Activated T-cell treated with anti-CD3 and anti-CD28 coated beads for 48 hours (primary cell): ENCODE results near the gene F8.
"Not testable (repeated sequence)": the region's sequence is repeated elsewhere in the genome, so short reads cannot be mapped to it uniquely, and the experiment has no call there.

Experiments used
- DNase-seq: peaks from one replicate; pipeline ENCODE4 v3.0.0-alpha.2; 2020; ENCODE audit warnings: low read depth

Gene F8

DNA sequence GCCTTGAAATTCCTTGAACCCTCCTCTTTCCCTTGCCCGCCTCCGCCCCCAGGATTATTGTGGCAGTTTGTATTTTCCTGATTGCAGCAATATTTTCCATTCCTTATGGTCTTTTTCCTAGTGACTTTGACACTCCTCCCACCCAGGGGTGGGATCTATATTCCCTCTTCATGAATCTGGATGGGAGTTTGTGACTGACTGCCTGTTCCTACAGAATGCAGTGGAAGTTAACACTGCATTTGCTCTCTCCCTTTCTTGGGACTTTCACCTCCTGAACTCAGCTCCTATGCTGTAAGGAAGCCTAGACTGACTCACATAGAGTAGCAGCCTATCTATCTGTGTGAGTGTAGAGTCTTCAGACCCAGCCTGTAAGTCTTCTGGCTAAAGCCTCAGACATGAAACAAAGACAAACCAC is 6.4 kb upstream of the F8 start:
- DNase-seq = no peak

DNA sequence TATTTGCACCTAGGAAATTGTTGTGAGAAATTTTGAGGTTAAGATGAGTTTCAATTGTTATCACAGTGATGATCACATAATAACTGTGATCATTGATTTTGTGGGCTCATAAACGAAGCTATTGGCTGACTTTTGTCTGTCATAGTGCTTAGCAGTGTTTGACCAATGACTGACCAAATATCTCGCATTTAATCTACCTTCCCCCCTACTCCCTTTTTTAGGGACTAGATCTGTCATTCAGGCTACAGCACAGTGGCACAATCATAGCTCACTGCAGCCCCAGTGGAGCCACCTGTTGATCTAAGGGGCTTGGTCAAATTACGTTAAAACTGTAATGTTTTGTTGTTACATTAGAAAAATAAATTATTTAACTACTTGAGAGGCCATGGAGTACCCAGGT is 5.6 kb upstream of the F8 start:
- no peak for DNase-seq

DNA sequence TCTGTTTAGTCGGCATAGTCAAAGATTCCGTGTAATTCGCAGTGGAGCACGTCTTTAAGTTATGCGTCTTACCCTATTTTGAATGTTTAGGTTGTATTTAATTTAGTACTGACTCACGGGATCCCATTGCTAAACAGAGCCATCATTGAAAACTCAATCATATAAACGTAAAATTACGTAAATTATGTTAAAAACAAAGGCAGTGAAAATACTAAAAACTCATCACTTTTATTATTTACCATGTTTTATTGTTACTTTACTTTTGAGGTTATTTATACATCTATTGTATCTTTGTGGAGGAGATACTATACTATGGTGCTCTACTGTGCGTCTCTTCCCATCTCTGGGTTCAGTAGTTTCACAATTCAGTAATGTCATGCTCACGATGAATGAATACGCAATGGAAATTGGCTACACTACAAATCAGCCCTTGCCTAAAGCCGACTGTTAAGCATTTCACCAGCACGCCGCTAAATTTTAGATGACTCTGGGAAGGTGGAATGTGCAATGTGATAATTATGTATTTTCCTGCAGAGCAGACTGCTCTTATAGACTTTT is 5.1 kb upstream of the F8 start:
- no peak for DNase-seq

DNA sequence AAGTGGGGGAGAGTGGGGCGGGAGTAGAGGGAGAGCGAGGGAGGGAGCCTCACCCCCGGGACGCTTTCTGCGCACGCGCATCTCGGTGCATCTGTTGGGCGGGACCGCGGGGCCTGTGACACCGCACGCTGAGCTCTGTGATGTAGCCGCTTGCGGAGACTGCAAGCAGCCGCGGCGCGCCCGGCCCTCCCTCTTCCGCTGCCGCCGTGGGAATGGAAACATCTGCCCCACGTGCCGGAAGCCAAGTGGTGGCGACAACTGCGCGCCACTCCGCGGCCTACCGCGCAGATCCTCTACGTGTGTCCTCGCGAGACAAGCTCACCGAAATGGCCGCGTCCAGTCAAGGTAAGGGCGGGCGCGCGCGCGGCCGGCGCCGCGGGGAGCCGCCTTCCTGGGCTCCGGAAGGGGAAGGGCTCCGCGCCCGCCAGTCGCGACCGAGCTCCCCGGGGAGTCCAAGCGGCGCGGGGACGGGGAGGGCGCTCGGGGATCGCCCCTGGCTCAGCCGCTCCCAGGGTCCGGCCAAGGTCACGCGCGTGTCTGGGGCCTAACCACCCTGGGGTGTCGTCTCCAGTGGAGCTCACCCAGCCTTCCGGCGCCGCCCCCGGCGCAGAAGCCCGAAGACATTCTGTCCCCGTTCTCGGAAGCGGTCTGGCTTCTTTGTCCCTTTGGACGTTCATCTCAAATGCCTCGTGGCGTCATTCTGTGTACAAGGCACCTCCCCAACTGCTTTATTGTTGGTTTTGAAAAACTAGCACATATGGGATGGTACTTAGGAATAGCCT is 4.4 kb upstream of the F8 start, which contains the start of gene FUNDC2:
Gene FUNDC2, plus strand, starts transcription at position 118 of the 782 bp plus-strand sequence. Its CDS starts 95 bp downstream, at position 213.
- DNase-seq = peak; percentile 88

DNA sequence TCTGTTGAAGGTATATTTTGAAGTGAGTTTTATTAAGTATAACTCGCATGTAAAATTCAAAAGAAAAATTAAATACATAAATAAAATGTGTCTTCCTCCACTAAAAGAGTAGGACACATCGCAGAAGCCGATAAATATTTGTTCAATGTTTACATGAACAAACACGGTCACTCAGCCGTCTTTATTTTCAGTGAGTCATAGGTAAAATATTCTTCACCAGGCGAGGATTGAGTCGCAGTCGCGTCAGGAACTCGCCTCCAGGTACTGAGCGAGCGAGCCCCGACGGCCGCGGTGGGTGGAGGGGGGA is 3.9 kb upstream of the F8 start:
- no peak for DNase-seq

DNA sequence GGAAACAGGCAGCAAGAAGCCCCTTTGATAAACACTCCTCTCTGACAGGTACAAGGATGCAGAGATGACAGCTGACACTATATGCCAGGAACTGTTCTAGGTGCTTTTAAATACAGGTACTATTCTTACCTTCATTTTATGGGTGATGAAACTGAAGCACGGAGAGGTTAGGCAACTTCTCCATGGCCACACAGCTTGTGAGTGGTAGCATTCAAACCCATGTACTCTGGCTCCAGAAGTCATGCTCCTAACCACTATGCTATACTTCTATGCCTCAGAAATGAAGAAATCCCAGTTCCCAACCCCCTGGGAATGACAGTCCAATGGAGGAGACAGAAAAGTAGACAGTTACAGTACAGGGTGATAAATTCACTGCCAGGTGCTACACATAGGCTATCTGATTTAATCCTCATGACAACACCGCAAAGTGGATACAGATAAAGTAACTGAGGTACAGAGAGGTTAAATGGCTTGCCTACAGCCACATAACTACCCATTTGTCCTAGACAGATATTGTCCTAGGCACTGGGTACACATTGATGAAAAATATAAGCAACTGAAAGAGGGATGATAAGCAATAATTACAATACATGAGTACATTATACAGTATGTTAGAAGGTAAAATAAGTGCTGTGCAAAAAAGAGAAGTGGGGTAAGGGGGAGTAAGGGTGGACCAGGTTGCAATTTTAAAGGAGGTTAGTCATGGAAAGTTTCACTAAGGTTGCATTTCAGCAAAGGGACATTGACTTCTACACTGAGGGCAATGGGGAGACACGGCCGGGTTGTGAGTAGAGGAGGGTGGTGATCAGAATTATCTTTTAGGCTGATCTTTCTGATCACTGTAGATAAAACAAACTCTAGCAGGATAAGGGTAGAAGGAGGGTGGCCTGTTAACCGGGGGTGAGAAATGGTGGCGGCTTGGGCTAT is 1.6 kb upstream of the F8 start:
- no peak for DNase-seq

DNA sequence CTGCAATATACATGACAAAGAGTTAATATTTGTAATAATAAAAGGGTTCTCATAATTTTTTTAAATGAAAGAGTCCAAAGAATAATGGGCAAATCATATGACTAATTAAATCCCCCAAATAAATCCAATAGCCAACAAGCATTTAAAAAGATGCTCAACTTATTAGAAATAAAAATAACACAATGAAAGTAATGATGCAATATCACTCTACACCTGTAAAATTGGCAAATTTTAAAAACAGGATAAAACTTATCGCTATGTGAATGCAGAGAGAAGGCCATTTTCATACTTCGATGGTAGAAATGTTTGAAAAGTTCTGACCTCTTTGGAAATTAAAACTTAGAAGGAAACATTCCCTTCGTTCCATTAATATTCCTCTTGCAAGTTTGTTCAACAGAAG is 1.9 kb downstream of the F8 start:
- DNase-seq = no peak

DNA sequence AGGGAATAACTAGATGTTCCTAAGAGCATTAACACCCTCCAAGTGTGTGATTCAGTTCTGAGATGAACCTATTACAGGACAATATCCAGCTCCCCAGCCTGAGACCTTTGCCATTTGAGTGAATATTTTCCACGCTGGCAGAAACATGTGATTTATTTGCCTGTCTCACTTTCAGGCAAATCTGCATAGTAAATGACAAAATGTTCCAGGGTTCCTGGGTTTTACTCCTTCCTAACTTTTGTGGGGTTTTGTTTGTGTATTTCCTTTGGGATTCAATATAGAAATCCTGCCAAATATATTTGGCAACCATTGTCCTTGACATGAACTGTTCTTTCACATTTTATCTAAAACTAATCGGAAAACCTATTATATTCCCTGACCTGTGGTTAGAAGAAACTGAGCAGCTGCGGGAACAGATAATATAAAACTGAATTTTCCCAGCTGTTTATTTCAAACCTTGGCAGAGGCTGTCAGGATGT is 12.5 kb downstream of the F8 start:
- DNase-seq = no peak

DNA sequence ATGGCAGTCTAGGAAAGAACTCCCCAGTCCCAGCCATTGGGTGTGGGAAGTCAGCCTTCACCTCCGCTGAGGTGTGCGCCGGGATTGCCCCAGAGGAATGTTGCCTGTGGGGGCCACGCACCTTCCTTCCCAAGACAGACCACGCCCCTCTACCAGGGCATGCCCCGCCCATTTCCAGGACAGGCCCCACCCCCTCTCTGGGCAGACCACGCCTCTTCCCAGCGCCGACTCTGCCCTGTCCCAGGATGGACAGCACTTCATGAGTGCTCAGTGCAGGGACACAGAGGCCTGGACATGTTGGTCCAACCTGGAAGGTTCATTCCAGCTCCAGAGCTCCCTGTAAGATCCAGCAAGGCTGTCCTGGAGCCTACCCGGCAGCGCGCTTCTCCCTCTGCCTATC is 13.9 kb downstream of the F8 start:
- not testable (repeated sequence) for DNase-seq

DNA sequence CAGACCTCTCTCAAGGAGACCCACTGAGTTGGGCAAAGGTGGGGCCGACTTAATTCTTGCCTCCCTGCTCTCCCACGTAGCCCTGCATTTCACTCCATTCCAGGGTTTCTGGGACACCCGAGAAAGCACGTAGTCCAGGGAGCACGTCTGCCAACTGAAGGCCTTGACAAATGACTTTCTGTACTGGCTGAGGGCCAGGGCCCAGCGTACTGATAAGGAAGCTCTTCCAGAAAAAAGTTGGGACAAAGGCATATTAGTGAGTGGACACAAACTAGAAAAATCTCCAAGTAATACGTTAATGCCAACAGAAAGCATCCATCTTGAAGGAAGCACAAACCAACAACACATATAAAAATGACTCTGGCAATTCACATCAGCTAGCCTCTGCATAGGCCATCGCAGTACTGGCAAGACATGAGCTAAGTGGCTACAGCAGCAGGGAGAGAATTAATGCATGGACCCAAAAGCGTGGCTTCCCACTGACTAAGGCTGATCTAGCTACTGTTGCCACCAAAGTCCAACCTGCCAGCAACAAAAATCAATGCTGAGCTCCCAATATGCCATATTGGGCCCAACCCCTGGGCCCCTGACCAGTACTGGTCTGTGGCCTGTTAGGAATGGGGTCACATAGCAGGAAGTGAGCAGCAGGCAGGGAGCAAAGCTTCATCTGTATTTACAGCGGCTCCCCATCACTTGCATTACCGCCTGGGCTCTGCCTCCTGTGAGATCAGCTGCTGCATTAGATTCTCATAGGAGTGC is 15.4 kb downstream of the F8 start:
- not testable (repeated sequence) for DNase-seq

DNA sequence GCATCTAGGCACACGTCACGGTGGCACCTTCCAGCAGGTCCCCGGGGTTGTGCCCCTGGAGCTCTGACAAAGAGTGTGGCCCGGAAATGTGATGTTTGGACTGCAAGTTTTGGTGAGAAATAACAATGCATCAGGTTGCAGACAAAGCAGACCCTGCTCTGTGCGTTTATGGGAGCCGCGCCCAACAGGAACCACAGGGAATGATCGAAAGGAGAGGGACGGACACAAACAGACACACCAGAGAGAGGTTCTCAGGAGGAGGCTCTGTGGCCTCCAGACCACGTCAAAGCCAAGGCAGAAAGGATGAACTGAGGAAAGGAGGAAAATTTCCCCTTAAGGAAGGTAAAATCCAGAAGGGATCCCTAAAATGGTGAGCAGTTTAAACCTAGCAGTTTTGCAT is 16.1 kb downstream of the F8 start:
- not testable (repeated sequence) for DNase-seq

DNA sequence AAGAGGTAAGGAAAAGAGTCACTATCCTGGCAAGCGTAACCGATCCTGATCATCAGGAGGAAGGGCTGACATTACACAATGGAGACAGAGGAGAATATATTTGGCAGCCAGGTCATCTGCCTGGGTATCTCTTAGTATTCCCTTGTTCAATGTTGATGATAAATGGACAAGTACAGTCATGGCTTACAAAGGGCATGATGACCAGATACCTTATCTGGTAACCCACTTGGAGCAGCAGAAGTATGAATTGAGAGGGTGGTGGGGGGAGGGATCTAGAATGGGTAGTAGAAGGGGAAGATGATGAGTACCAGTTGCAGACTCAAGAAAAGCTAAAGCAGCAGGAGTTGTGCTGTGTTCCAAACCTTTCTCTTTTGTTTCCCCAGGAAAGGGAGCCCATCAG is 17.3 kb downstream of the F8 start:
- no peak for DNase-seq

DNA sequence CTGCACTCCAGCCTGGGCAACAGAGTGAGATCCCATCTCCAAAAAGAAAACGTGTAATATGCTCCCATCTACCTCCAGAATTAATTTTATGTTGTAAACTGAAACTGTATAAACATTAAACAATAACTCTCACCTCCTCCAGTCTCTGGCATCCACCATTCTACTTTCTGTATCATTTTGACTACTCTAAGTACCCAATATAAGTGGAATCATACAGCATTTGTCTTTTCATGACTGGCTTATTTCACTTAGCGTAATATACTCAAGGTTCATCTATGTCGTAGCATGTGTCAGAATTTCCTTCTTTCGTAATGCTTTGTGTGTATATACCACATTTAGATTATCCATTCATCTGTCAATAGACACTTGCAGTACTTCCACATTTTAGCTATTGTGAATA is 20.6 kb downstream of the F8 start:
- DNase-seq = no peak

DNA sequence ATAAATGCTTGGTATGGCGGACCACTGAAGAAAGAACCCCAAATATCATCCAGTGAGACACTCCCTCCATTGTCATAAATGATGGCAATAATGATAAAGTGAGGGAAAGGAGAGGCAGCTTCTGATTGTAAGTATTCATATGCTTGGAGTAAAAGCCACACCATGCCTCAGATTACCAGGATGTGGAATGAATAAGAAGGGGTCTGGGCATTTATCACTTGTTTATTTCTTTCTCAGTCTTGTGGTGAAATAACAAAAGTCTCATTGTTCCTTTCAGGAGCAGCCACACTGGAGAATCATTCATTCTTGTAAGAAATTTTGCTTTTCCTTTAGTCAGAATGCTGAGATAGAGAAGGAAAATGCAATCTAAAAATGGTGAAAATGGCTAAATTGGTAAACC is 21.7 kb downstream of the F8 start:
- no peak for DNase-seq

DNA sequence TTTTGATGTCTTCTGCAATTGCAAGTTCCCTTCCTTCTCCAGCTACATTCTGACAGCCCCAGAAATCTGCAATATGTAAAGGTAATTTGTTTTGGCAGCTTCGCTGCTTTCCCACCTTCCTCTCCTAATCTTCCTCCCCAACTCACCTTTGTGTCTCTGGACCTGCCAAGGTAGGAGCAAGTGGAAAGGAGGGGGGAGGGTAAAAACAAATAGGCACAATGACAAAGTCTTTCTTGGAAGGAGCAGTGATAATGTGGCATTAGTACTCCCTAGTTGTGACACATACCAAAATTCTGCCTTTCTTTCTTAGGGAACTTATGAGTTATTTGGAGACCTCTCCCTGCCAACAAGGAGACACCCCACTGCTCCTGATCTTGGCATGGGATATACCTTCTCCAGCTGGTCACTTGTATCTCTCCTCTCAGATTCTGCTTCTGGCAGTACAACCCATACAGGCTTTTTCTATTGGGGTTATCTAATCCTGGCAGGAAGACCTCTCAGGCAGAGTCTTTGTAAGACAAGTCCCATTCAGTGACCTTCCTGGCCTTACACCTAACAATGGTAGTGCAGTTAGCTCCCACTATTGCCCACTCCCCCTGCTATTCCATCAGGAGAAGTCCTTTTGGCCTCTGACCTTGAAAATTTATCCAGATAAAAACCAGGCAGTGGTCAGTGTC is 24.2 kb downstream of the F8 start:
- DNase-seq = no peak

DNA sequence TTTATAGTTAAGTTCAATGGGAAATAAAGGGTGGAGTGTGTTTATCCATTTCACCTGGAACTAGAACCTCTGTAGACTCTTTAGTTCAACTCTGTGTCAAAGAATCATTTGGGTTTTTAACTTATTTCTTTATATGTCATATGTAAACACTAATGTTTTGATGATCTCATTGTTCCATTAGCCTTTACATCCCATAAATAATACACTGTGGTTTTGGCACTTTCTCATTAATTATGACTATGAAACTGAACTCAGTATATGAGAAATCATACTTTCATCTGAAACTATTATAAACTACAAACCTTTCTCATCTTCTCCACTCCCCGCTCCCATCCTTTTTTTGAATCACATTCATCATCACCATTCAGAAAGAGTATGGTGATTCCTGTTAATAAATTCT is 31.0 kb downstream of the F8 start:
- DNase-seq = no peak

DNA sequence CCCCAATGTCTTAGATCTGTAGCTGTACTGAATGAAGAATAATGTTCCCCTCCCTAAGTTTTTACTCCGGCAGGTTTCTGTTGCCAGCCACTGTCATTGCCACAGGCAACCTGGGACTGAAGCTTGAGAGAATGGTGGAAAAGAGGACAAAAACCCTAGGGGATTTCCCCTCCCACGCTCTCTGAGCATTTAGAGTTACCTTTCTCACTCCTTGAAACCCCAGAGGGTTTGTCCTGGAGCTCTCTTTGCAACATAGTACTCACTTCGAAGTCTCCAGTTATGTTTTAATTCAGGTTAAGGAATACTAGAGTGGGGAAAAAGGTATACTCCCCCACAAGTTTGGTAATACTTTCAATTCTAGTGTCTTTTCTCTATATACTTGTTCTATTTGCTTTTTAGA is 31.5 kb downstream of the F8 start:
- DNase-seq = peak; percentile 5

DNA sequence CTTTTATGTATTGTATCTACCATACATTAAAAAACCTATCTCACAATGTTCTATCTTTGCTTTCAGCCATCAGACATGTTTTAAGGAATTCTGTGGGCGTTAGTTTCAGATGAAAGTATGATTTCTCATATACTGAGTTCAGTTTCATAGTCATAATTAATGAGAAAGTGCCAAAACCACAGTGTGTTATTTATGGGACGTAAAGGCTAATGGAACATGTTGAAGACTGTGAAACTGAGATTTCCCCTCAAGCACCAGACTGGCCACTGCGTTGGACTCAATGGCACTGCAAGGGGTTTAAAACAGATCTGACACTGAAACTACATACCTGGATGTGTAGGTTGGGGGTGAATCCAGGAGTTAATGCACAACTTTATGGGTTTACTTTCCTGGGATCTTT is 32.0 kb downstream of the F8 start:
- no peak for DNase-seq

DNA sequence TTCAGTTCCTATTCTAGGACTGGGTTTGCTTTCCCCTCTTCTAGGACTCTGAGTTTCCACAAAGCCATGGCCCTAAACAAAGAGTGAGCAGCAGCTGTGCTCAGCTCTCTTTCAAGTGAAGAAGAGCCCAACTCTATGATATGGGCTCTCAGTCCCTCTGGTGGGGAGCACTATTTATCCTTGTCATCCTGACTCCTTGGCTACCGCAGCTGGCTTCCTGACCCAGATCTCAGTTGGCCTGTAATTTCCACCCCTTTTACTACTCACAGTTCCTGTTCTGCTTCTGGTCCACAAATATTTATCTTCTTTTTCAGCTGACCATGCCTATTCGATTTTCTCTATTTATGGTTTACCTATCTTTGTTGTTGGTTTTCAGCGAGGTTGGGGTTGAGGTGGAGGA is 33.8 kb downstream of the F8 start:
- DNase-seq = no peak

DNA sequence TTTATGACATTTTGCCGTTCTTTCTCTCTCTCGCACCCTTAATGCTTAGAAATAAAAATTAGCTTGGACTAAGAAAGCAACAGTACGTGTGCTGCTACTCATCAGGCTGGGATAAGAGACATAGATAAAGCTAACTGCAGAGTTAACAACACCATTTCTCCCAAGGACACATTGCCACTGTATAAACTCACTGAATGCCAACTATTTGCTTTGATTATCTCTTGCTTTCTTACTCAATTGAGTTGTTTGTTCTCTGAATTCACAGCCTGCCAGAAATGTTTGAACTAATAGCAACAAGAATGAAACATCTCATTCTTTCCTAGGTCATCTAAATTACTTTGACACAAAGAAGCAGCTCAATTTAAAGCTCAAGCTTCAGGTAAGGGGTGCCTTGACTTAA is 34.6 kb downstream of the F8 start:
- no peak for DNase-seq

DNA sequence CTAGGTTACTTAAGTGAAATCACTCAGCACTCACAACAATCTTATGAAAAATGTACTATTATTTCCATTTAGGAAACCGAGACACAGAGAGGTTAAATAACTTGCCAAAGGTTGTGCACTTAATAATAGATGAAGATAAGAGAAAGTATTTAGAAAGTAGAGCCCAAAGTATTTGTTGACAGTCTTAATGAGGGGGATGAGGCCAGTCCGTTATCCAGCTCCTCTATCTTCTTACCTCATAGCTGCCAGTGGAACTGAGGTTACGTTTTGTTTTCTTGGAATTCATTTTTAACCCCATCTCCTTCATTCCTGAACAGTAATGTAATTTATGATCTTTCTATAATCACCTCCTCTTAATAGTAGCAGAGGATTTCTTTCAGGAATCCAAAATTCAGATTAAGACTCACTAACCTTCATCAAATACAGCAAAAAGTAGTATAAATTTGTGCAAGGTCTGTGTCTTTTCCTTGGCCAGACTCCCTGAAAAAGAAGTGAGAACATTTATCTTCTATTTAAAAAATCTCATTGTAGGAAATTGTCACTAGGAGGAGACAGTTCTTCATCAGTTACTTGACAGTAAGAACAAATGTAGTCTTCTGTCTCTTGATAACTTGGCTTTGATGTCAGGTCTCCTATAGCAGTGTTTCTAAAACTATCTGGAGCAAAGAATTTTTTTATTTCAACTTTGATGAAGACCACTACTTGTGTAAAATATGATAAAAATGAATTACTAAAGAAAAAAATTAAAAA is 35.5 kb downstream of the F8 start:
- DNase-seq = no peak
